PC-3 (cell line): Measurements from ENCODE around the gene METTL21A. TPM values are rescaled to one million over a fixed set of nuclear protein-coding genes. Genes with fewer than 3 reads are reported as not detected.

Source experiments
- ATAC-seq: fragments of 200-7000 bp; cut with Tn5 transposase; 2 replicates; pipeline ENCODE4 v1.9.1; 2020; ENCODE audit warnings: mild to moderate bottlenecking, moderate library complexity
- BruUV-seq: library from RNA; stranded (reverse); fragments of 400-500 nt; replicated peaks from 2 replicates; lab custom pipeline; 2021; lab: Mats Ljungman, UMichigan
- CTCF ChIA-PET: fragments of 300-600 bp; sonication (Branson Sonifier 250); formaldehyde crosslinking; loops from one replicate; lab custom pipeline; 2022; ENCODE audit warnings: antibody characterized with exemption; lab: Charles Lee
- POLR2A ChIA-PET: fragments of 300-600 bp; sonication (Branson Sonifier 250); formaldehyde crosslinking; loops from one replicate; lab custom pipeline; 2022; ENCODE audit warnings: antibody characterized with exemption; ENCODE audit not compliant: unreplicated experiment; lab: Charles Lee
- DNase-seq: peaks from one replicate; pipeline ENCODE4 v3.0.0-alpha.2; 2015
- H2AFZ ChIP-seq: fragments of 300-600 bp; sonication (generic); 2 replicates; pipeline ENCODE4 v1.6.0; 2016; ENCODE audit warnings: antibody characterized with exemption, low read length
- H3F3A ChIP-seq: fragments of 300-600 bp; sonication (generic); one replicate; pipeline ENCODE4 v1.6.0; 2017; ENCODE audit warnings: antibody characterized with exemption, low read length, control low read depth, mild to moderate bottlenecking; ENCODE audit not compliant: unreplicated experiment
- H3K27ac ChIP-seq: fragments of 300-600 bp; sonication (generic); 2 replicates; pipeline ENCODE4 v1.5.1; 2016; ENCODE audit warnings: mild to moderate bottlenecking, low read length
- H3K27me3 ChIP-seq: fragments of 300-600 bp; sonication (generic); 2 replicates; pipeline ENCODE4 v1.6.1; 2016; ENCODE audit warnings: low read length, mixed read lengths
- H3K36me3 ChIP-seq: fragments of 300-600 bp; sonication (generic); 2 replicates; pipeline ENCODE4 v1.6.1; 2016; ENCODE audit warnings: low read depth, mixed run types, low read length, mixed read lengths
- H3K4me1 ChIP-seq: fragments of 300-600 bp; sonication (generic); 2 replicates; pipeline ENCODE4 v1.5.1; 2016; ENCODE audit warnings: low read length; ENCODE audit not compliant: insufficient read depth
- H3K4me2 ChIP-seq: fragments of 300-600 bp; sonication (generic); 2 replicates; pipeline ENCODE4 v1.6.0; 2016; ENCODE audit warnings: low read length
- H3K4me3 ChIP-seq: fragments of 300-600 bp; sonication (generic); 2 replicates; pipeline ENCODE4 v1.5.1; 2016; ENCODE audit warnings: mild to moderate bottlenecking, low read length, mixed read lengths
- H3K79me2 ChIP-seq: fragments of 300-600 bp; sonication (generic); 2 replicates; pipeline ENCODE4 v1.6.1; 2017; ENCODE audit warnings: low read length, mixed read lengths
- H3K9ac ChIP-seq: fragments of 300-600 bp; sonication (generic); 2 replicates; pipeline ENCODE4 v1.6.0; 2016; ENCODE audit warnings: mild to moderate bottlenecking, low read length
- H3K9me2 ChIP-seq: fragments of 300-600 bp; sonication (generic); replicated peaks from 2 replicates; pipeline ENCODE4 v1.6.1; 2016; ENCODE audit warnings: mixed run types, low read length, mixed read lengths
- H3K9me3 ChIP-seq: fragments of 300-600 bp; sonication (generic); 2 replicates; pipeline ENCODE4 v1.6.1; 2016; ENCODE audit warnings: low read length, mixed read lengths
- H4K20me1 ChIP-seq: fragments of 300-600 bp; sonication (generic); 2 replicates; pipeline ENCODE4 v1.6.1; 2016; ENCODE audit warnings: low read length, mixed read lengths
- EZH2 ChIP-seq: fragments of 300-600 bp; sonication (generic); IDR thresholded peaks from one replicate; pipeline ENCODE4 v1.6.1; 2017; ENCODE audit warnings: antibody characterized with exemption, mild to moderate bottlenecking, low read length; ENCODE audit not compliant: unreplicated experiment
- EZH2phosphoT487 ChIP-seq: fragments of 300-600 bp; sonication (generic); IDR thresholded peaks from 2 replicates; pipeline ENCODE4 v1.6.1; 2018; ENCODE audit warnings: mild to moderate bottlenecking, antibody characterized with exemption, low read length, borderline replicate concordance
- intact Hi-C: fragments of 100-400 bp; cut with micrococcal nuclease; formaldehyde crosslinking; loops from 2 replicates; pipeline ENCODE4 v1.9.0; 2023
- total RNA-seq: library from RNA; depleted of rRNA; stranded (reverse); fragments of >200 nt; gene quantifications from 2 replicates; pipeline ENCODE4 v1.2.3, GENCODE V29; 2014
- TF ChIP-seq, protein P1 (sequence below): fragments of 300-600 bp; sonication (generic); conservative IDR thresholded peaks from 2 replicates; pipeline ENCODE4 v1.5.1; 2017; ENCODE audit warnings: antibody characterized with exemption, low read depth, mild to moderate bottlenecking, low read length

The METTL21A gene
- total RNA-seq, 1 experiment from 2014 or later = 35.3 TPM

GRCh38 chr2:207635468-207636200 lies 10.4 kb upstream of the METTL21A start:
- TF ChIP-seq EZH2 = no peak
- no peak for TF ChIP-seq EZH2phosphoT487
- TF ChIP-seq, protein P1, sequence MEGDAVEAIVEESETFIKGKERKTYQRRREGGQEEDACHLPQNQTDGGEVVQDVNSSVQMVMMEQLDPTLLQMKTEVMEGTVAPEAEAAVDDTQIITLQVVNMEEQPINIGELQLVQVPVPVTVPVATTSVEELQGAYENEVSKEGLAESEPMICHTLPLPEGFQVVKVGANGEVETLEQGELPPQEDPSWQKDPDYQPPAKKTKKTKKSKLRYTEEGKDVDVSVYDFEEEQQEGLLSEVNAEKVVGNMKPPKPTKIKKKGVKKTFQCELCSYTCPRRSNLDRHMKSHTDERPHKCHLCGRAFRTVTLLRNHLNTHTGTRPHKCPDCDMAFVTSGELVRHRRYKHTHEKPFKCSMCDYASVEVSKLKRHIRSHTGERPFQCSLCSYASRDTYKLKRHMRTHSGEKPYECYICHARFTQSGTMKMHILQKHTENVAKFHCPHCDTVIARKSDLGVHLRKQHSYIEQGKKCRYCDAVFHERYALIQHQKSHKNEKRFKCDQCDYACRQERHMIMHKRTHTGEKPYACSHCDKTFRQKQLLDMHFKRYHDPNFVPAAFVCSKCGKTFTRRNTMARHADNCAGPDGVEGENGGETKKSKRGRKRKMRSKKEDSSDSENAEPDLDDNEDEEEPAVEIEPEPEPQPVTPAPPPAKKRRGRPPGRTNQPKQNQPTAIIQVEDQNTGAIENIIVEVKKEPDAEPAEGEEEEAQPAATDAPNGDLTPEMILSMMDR = no peak
- ATAC-seq (no peak), DNase-seq (peak; percentile 52)
- no peak overlapping the region for H2AFZ ChIP-seq
- ChIA-PET CTCF (no interaction called here), POLR2A (interaction anchor here (0.6 to 0.7 kb wide), 2 partner anchors 11 to 26 kb away, joined by 3 to 7 read pairs; no protein-coding TSS in a partner anchor)
- BruUV-seq = no TSS peak
- H3K27me3 ChIP-seq = no peaks in the 10 kb centered on the region
- H4K20me1 ChIP-seq = no peaks in the 10 kb centered on the region
- H3K9me3 ChIP-seq = no peaks in the 10 kb centered on the region
- peaks cover 34% of the 10 kb centered on the region for H3K4me1 ChIP-seq
- intact Hi-C loops = no loop called here
- no peaks in the 10 kb centered on the region for H3K36me3 ChIP-seq
- no peak overlapping the region for H3K4me2 ChIP-seq
- no peak overlapping the region for H3K27ac ChIP-seq
- no peaks in the 10 kb centered on the region for H3K79me2 ChIP-seq
- peaks cover 14% of the 10 kb centered on the region for H3F3A ChIP-seq
- H3K9me2 ChIP-seq = no peaks in the 10 kb centered on the region
- no peak overlapping the region for H3K9ac ChIP-seq
- H3K4me3 ChIP-seq = no peak overlapping the region

DNA sequence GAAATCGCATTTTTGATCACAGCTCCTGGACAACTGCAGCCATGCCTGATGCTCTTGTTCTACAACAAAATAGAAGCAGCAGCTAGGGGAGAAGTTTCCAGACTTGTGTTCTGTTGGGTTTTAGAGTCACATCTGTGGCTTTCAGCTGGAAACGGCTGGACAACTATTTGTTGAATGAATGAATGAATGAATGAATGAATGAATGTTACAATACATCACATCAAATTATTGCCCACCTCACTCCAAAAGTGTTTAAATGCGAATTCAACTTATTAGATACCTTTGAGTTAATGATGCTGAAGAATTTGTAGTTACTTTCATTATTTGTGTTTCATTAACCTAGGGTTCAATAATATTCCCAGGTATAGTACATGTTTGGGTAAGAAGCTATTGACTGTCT lies 8.5 kb upstream of the METTL21A start:
- Histone ChIP-seq H2AFZ (no peak overlapping the region), H3K36me3 (no peaks in the 10 kb centered on the region), H3K4me1 (peaks cover 34% of the 10 kb centered on the region), H3K4me2 (peak overlapping the region; percentile 76), H4K20me1 (no peaks in the 10 kb centered on the region), H3K27ac (peak overlapping the region; percentile 97), H3K9ac (peak overlapping the region; percentile 62), H3F3A (peaks cover 14% of the 10 kb centered on the region), H3K9me3 (no peaks in the 10 kb centered on the region), H3K9me2 (no peaks in the 10 kb centered on the region), H3K79me2 (no peaks in the 10 kb centered on the region), H3K4me3 (peak overlapping the region; percentile 23; the same call in 1 of the 2 replicates), H3K27me3 (no peaks in the 10 kb centered on the region)
- intact Hi-C loops = loop anchor here (2.0 kb wide), 1 partner anchor 77 kb away; the partner anchor contains the start of gene CCNYL1
- no TSS peak for BruUV-seq
- ChIA-PET CTCF (no interaction called here), POLR2A (interaction anchor here (0.7 kb wide), 1 partner anchor 78 kb away, joined by 7 read pairs; the partner anchor contains the start of gene CCNYL1)
- no peak for ATAC-seq
- DNase-seq = no peak
- no peak for TF ChIP-seq EZH2phosphoT487
- TF ChIP-seq EZH2 = no peak
- TF ChIP-seq, protein P1 = no peak
